Karpas-422 (cell line): ENCODE results near the gene SFTPA2. TPM values are rescaled to one million over a fixed set of nuclear protein-coding genes. Genes with fewer than 3 reads are reported as not detected.
A peak's percentile ranks its signal among the peaks of the same experiment; 100 is the strongest.
"Not testable (repeated sequence)": the region's sequence is repeated elsewhere in the genome, so short reads cannot be mapped to it uniquely, and the experiment has no call there.

ENCODE experiments used
- DNase-seq: peaks from one replicate; pipeline ENCODE4 v3.0.0-alpha.2; 2015
- H2AFZ ChIP-seq: fragments of 200-600 bp; sonication (generic); 2 replicates; pipeline ENCODE4 v1.6.1; 2014; ENCODE audit warnings: antibody characterized with exemption, low read length, mixed read lengths
- H3K27ac ChIP-seq: fragments of 200-600 bp; sonication (generic); 2 replicates; pipeline ENCODE4 v1.5.1; 2014; ENCODE audit warnings: mild to moderate bottlenecking, low read length, moderate library complexity
- H3K27me3 ChIP-seq: fragments of 200-600 bp; sonication (generic); 2 replicates; pipeline ENCODE4 v1.6.1; 2014; ENCODE audit warnings: low read length, mixed read lengths
- H3K36me3 ChIP-seq: fragments of 200-600 bp; sonication (generic); 2 replicates; pipeline ENCODE4 v1.6.1; 2014; ENCODE audit warnings: low read length, mixed read lengths; ENCODE audit not compliant: insufficient read depth
- H3K4me1 ChIP-seq: fragments of 200-600 bp; sonication (generic); 2 replicates; pipeline ENCODE4 v1.6.1; 2014; ENCODE audit warnings: mild to moderate bottlenecking, low read length, mixed read lengths
- H3K4me2 ChIP-seq: fragments of 200-600 bp; sonication (generic); 2 replicates; pipeline ENCODE4 v1.6.1; 2014; ENCODE audit warnings: low read length, low read depth, mild to moderate bottlenecking; ENCODE audit not compliant: poor library complexity, severe bottlenecking
- H3K4me3 ChIP-seq: fragments of 200-600 bp; sonication (generic); 2 replicates; pipeline ENCODE4 v1.5.1; 2014; ENCODE audit warnings: mild to moderate bottlenecking, antibody characterized with exemption, low read length, mixed read lengths
- H3K79me2 ChIP-seq: fragments of 200-600 bp; sonication (generic); 2 replicates; pipeline ENCODE4 v1.6.1; 2014; ENCODE audit warnings: mild to moderate bottlenecking, low read length, mixed read lengths
- H3K9ac ChIP-seq: fragments of 200-600 bp; sonication (generic); 2 replicates; pipeline ENCODE4 v1.6.0; 2014; ENCODE audit warnings: low read length
- H3K9me2 ChIP-seq: fragments of 200-600 bp; sonication (generic), shearing (Covaris generic); replicated peaks from 2 replicates; pipeline ENCODE4 v1.6.0; 2014; ENCODE audit warnings: mild to moderate bottlenecking, low read length, moderate library complexity; ENCODE audit not compliant: insufficient read depth
- H3K9me3 ChIP-seq: fragments of 300-700, 200-600 bp; sonication (generic); 2 replicates; pipeline ENCODE4 v1.6.1; 2014; ENCODE audit warnings: low read length, mixed read lengths
- H4K20me1 ChIP-seq: fragments of 200-600 bp; sonication (generic); 2 replicates; pipeline ENCODE4 v1.6.1; 2014; ENCODE audit warnings: mild to moderate bottlenecking, antibody characterized with exemption, low read length, low read depth; ENCODE audit not compliant: insufficient read depth
- total RNA-seq: library from RNA; depleted of rRNA; stranded (reverse); fragments of >200 nt; shearing (Covaris generic); gene quantifications from 2 replicates; pipeline ENCODE4 v1.2.3, GENCODE V29; 2014; ENCODE audit warnings: low replicate concordance

The SFTPA2 gene
- total RNA-seq, 1 experiment from 2014 or later, result not detected

GRCh38 chr10:79555354-79556309, 4.6 kb downstream of the SFTPA2 start:
- Histone ChIP-seq H2AFZ (no peak overlapping the region), H3K9ac (no peak overlapping the region), H3K4me3 (no peak overlapping the region), H3K27me3 (no peaks in the 10 kb centered on the region), H3K36me3 (no peaks in the 10 kb centered on the region), H3K79me2 (no peaks in the 10 kb centered on the region), H3K27ac (no peak overlapping the region), H3K9me3 (no peaks in the 10 kb centered on the region), H4K20me1 (no peaks in the 10 kb centered on the region), H3K4me2 (no peak overlapping the region), H3K4me1 (no peaks in the 10 kb centered on the region), H3K9me2 (no peaks in the 10 kb centered on the region)
- no peak for DNase-seq

- Histone ChIP-seq H3K27me3 (no peaks in the 10 kb centered on the region), H3K36me3 (no peaks in the 10 kb centered on the region), H3K9me3 (no peaks in the 10 kb centered on the region), H2AFZ (no peak overlapping the region), H3K4me1 (peaks cover 26% of the 10 kb centered on the region), H4K20me1 (no peaks in the 10 kb centered on the region), H3K4me2 (no peak overlapping the region), H3K27ac (no peak overlapping the region), H3K9ac (no peak overlapping the region), H3K79me2 (no peaks in the 10 kb centered on the region), H3K4me3 (no peak overlapping the region), H3K9me2 (no peaks in the 10 kb centered on the region)
- DNase-seq, result no peak
Observed at GRCh38 chr10:79552143-79552542, 8.1 kb downstream of the SFTPA2 start.

DNA sequence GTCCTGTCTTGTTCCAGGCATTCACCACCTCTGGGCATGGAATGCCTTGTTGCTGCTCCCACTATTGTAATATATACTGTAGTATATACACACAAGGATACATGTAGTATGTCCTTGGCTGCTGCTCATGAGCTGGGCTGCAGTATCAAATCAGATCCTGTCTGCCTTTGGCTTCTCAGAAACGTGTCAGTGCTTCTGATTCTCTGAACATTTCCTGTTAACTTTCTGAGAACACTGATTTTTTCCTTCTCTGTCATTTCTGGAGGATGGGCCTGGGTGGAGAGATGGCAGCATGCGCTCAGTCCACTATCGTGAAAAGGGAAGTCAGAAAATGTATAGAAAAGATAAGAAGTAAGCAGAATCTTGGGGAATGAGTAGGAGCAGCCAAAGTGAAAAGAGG, 12.2 kb downstream of the SFTPA2 start:
- no peaks in the 10 kb centered on the region for H3K79me2 ChIP-seq
- DNase-seq, result no peak

GRCh38 chr10:79547128-79547527, 13.1 kb downstream of the SFTPA2 start:
- H3K9ac ChIP-seq, DNase-seq, H3K4me3 ChIP-seq, H3K36me3 ChIP-seq, H3K9me3 ChIP-seq, H2AFZ ChIP-seq, H4K20me1 ChIP-seq, H3K79me2 ChIP-seq, H3K4me2 ChIP-seq, H3K9me2 ChIP-seq, H3K27ac ChIP-seq, H3K27me3 ChIP-seq: not testable (repeated sequence)
- H3K4me1 ChIP-seq, result peaks cover 29% of the 10 kb centered on the region

More for the DNA sequence above, 12.2 kb downstream of the SFTPA2 start:
- Histone ChIP-seq H4K20me1 (no peaks in the 10 kb centered on the region), H3K4me1 (peaks cover 29% of the 10 kb centered on the region), H3K36me3 (no peaks in the 10 kb centered on the region), H2AFZ (peak overlapping the region; percentile 36; the same call in 1 of the 2 replicates), H3K9me3 (no peaks in the 10 kb centered on the region), H3K27ac (no peak overlapping the region), H3K9me2 (no peaks in the 10 kb centered on the region), H3K4me2 (no peak overlapping the region), H3K9ac (no peak overlapping the region), H3K27me3 (no peaks in the 10 kb centered on the region), H3K4me3 (no peak overlapping the region)

DNA sequence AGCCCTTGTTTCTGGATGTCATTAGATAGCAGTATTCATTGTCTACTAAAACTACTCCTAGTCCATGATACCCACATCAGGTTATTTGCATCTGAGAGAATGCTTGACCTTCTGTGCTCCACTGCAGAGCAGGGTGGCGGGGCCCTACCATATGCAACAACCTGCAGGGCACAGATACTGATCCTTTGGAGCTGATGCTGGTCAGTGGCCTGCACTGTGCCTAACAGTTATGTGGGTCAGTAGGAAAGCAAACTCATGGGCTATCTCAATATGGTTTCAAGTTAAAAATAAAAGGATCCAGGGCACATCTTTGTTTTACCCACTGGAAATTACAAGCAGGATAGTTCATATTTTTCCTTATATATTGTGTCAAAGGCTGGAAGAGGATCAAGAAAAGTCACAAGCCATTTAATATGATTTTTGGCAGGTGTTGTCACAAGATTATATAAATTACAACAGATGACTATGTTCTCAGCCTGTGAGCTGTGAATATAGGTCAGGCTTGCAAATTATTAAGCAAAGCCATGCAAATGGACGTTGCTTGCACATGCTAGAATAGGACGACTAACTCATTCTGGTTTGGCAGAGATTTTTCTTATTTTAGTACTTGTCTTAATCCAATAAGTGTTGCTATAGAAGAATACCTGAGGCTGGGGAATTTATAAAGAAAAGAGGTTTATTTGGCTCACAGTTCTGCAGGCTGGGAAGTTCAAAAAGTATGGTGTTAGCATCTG, 15.1 kb downstream of the SFTPA2 start:
- H3K27me3 ChIP-seq, H3K4me2 ChIP-seq, H3K79me2 ChIP-seq, H3K4me3 ChIP-seq, H3K9ac ChIP-seq, H3K9me2 ChIP-seq, H2AFZ ChIP-seq, H4K20me1 ChIP-seq, H3K9me3 ChIP-seq, DNase-seq, H3K27ac ChIP-seq, H3K36me3 ChIP-seq: not testable (repeated sequence)
- H3K4me1 ChIP-seq, result peaks cover 26% of the 10 kb centered on the region

DNA sequence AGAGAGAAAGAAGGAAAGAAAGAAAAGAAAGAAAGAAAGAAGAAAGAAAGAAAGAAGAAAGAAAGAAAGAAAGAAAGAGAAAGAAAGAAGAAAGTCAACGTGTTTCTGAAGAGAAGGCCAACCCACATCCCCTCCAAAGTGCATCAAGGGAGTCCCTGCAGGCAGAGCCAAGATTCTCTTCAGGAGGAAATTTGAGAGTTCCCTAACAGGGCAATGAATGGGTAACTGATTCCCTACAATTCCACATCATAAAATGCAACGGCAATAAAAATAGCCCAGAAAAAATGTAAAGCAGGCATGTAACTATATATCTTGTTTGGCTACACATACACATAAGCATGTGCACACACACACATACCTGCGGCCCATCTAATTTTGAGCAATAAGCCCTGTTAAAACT, 15.8 kb downstream of the SFTPA2 start:
- H3K4me3 ChIP-seq, H2AFZ ChIP-seq, H3K9me2 ChIP-seq, H3K9ac ChIP-seq, H3K9me3 ChIP-seq, H3K4me2 ChIP-seq, H3K79me2 ChIP-seq, H3K27ac ChIP-seq, DNase-seq, H3K27me3 ChIP-seq, H4K20me1 ChIP-seq, H3K36me3 ChIP-seq: not testable (repeated sequence)
- H3K4me1 ChIP-seq, result peaks cover 22% of the 10 kb centered on the region

- Histone ChIP-seq H3K9ac (no peak overlapping the region), H3K27me3 (no peaks in the 10 kb centered on the region), H2AFZ (no peak overlapping the region), H3K9me2 (no peaks in the 10 kb centered on the region), H3K79me2 (no peaks in the 10 kb centered on the region), H3K4me3 (no peak overlapping the region), H3K4me1 (peaks cover 5% of the 10 kb centered on the region; the same call in 1 of the 2 replicates), H3K27ac (no peak overlapping the region), H3K9me3 (no peaks in the 10 kb centered on the region), H3K36me3 (no peaks in the 10 kb centered on the region), H3K4me2 (no peak overlapping the region), H4K20me1 (no peaks in the 10 kb centered on the region)
- DNase-seq, result no peak
Observed at GRCh38 chr10:79542626-79543025, 17.6 kb downstream of the SFTPA2 start.

DNA sequence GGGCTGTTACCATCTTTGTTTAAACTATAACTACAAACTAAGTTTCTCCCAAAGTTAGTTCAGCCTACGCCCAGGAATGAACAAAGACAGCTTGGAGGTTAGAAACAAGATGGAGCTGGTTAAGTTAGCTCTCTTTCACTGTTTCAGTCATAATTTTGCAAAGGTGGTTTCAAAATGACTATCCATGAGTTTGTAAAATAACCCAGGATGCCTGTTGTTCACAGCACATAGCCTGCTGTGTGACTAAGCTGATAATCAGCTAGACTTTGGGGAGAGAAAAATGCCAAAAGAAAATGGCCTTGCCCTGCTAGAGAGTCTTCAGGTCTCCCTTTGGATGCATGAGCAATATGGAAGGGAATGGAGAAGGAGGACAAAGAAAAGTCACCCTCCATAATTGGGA, 19.3 kb downstream of the SFTPA2 start:
- H4K20me1 ChIP-seq, H2AFZ ChIP-seq, H3K4me1 ChIP-seq: not testable (repeated sequence)

More for the DNA sequence above, 19.3 kb downstream of the SFTPA2 start:
- H3K9me2 ChIP-seq, H3K4me3 ChIP-seq, H3K4me2 ChIP-seq, H3K9ac ChIP-seq, H3K27me3 ChIP-seq, H3K9me3 ChIP-seq, H3K79me2 ChIP-seq, DNase-seq, H3K27ac ChIP-seq, H3K36me3 ChIP-seq: not testable (repeated sequence)
